C4-2B (cell line): ENCODE results near the gene TMEM266.

Experiments
- H3K27ac ChIP-seq: fragments of 450-650 bp; 2 replicates; pipeline ENCODE4 v1.5.1; 2017
- CTCF ChIP-seq: fragments of 450-650 bp; conservative IDR thresholded peaks from 2 replicates; pipeline ENCODE4 v1.5.1; 2017; ENCODE audit warnings: mild to moderate bottlenecking
- ZFX ChIP-seq: fragments of 450-650 bp; IDR thresholded peaks from 2 replicates; pipeline ENCODE4 v1.6.1; 2017

TMEM266 gene

DNA sequence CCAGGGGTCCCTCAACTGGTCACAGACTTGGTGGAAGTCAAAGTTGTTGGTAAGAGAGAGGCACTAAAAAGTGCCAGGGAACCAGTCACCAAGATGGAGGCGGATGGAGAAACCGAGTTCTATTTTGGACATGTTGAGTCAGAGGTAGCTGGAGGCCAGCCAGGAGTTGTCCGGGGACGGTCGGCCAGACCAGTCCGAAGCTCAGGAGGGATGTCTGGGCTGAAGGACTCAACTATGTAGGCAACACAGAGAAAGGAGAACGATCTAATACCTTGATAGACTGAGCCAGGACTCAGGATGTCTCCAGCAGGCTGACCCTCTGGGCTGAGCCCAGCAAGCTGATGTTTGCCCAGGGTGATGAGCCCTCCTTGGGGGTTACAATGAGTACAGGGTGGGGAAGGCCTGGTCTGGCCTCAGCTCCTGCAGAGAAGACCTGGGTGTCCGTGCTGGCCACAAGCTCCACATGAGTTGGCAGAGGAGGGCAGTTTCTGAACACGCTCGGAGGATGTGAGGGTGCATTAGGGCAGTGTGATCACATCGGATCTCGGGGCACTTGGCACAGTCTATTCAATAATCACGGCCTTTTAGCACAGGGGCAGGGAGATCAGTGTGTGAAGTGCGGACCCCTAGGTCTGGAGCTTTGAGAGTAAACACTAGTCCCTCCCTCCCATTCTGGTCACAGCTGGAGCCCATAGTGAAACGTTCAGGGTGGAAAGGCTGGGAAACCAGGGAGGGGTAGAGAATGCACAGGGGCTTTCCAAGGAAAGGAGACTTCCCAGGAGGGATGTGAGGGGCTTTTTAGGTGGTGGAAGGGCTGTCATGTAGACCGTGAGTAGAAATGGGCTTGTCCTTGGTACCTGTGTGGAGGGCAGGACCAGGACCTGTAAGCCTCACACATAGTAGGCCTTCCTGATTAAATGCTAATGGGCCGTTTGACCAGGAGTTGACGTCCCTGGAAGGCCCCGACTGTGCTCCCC, 139.6 kb downstream of the TMEM266 start:
- TF ChIP-seq ZFX, result no peak
- no peak for TF ChIP-seq CTCF

DNA sequence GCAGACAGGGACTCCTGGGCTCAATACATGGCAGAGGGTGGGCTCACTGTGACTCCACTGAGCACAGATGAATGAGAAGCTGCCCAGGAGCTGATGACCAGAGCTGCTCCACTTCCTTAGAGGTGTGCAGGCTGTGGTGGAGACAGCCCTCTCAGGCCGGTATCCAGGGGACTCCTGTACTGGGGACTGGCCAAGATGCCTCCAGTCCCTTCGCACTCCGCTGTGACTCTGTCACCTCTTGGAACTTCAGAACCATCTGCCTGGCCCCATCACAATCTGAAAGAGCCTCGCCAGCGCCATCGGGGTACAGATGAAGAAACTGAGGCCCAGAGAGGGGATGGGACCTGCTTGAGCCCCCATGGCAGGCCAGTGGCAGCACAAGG, 140.3 kb downstream of the TMEM266 start:
- TF ChIP-seq CTCF (no peak), ZFX (no peak)
- H3K27ac ChIP-seq, result no peak overlapping the region

More for the DNA sequence above, 139.6 kb downstream of the TMEM266 start:
- H3K27ac ChIP-seq, result no peak overlapping the region; the same call in 1 of the 2 replicates

DNA sequence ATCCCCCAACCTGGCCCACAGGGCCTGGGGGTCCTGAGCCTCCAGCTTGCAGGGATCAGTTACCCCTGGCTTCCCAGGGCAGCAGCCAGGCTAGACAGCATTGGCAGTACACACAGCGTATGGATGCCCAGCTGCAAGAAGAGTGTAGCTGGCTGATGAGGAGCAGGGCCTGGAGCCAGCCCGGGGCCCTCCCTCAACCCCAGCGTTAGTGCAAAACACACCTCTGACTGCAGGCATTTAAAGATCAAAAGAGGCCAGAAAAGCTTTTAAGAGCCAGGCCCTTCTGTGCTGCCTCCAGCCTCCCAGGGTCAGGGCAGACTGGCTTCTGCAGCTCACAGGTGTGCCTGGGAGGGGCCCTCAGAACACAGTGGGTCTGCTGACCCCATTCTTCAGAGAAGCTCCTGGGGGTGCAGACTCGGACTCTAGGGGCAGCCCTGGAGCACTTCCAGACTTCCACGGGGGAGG, 140.9 kb downstream of the TMEM266 start:
- no peak for TF ChIP-seq ZFX
- no peak for TF ChIP-seq CTCF
- no peak overlapping the region for H3K27ac ChIP-seq

- TF ChIP-seq CTCF (no peak), ZFX (no peak)
- H3K27ac ChIP-seq, result no peak overlapping the region
Measured at GRCh38 chr15:76201536-76202255, 141.9 kb downstream of the TMEM266 start.

- no peak overlapping the region for H3K27ac ChIP-seq
- TF ChIP-seq ZFX (no peak), CTCF (no peak)
Measured at GRCh38 chr15:76203346-76204108, 143.7 kb downstream of the TMEM266 start.

GRCh38 chr15:76204109-76204845, 144.5 kb downstream of the TMEM266 start:
- TF ChIP-seq CTCF (no peak), ZFX (no peak)
- H3K27ac ChIP-seq, result no peak overlapping the region
